ENCODE measurements around the gene ZNF683.
A peak's percentile ranks its signal among the peaks of the same experiment; 100 is the strongest.

ZNF683 gene

GRCh38 chr1:26357121-26357602 is 15.4 kb downstream of the ZNF683 start:
- DNase-seq = no peak

GRCh38 chr1:26356106-26356505 is 16.4 kb downstream of the ZNF683 start:
- no peak for DNase-seq

- no peak for DNase-seq
Observed at GRCh38 chr1:26354972-26355371, 17.6 kb downstream of the ZNF683 start.

DNA sequence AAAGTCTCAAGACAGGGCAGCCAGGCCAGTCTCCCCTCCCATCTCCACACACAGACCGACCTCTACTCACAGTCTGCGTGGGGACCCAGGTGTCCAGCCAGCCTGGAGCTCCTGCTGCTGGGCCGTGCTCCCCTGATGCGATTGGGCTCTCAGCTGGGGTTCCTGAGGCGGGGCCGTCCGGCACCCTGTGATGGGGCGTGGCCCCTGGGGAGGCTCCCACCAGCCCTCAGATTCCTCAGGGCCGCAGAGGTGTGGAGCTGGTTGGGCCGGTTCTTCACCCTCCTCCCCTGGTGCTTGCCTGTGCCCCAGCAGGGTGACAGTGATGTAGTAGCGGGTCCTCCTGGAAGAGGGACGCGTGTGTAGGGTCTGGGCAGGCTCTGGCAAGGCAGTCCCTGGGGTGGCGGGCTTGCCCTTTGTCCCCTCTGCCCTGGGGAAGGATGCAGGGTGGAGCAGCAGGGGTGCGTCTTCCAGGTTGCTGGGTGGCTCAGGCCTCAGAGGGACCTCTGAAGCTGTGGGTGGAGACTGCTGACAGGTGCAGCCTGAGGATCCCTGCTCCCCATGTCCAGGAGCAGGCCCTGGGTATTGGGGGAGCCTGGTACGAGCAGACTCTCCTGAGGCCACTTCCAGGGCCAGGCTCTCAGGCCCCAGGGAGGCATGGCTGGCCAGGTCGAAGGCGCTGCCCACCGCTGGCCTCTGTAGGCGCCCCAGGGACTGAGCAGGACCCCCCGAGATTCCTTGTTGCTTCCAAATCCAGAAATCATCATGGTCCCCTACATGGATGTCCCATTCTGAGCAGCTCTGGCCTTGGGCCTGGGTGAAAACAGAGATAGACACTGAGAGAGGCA is 18.4 kb downstream of the ZNF683 start, which contains the start of gene CRYBG2:
Gene CRYBG2 (minus strand): TSS at position 155 of the 845 bp plus-strand sequence. CDS start 7,473 bp downstream, outside the sequence.
- no peak for DNase-seq

DNA sequence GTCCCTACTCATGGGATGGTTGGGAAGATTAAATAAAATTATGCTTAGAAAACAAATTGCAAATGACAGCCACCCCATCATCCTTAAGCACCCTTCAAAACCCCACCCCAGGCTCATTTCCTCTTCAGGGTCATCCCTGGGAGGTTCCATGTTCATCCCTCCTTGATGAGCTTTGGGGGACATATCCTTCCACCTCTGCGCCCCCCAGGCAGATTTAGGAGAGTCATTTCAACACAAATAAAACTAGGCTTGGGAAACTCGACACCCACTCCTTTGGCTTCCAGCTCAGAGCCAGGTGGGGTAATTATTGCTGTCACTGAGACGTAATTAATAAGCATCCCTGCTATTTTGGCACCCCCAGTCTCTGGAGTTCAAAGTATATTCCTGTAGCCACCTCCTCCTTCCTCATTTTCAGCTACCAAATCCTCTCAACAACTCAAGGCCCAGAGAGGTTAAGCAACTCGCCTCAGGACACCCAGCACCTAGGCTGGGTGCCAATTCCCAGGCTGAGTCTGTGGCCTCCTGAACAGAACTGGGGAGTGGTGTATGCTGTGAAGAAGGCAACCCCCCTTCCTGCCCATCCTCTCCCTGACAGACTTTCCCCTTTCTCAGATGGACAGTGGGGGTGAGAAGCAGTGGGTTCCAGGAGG is 19.2 kb downstream of the ZNF683 start:
- no peak for DNase-seq

DNA sequence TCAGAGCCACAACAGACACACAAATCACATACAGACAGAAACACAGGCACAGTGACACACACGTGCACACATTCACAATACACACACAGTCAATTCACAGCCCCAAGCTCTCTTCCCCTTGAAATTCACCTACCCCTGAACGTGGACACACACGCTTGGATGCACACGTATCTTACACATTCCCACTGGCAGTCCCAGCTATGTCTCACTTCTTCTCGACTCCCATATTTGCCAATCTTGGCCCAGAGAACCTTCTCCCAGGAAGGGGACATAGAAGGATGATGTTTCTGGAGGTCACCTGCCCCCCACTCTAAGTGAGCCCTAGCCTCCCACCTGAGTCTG is 20.2 kb downstream of the ZNF683 start:
- DNase-seq = no peak

DNA sequence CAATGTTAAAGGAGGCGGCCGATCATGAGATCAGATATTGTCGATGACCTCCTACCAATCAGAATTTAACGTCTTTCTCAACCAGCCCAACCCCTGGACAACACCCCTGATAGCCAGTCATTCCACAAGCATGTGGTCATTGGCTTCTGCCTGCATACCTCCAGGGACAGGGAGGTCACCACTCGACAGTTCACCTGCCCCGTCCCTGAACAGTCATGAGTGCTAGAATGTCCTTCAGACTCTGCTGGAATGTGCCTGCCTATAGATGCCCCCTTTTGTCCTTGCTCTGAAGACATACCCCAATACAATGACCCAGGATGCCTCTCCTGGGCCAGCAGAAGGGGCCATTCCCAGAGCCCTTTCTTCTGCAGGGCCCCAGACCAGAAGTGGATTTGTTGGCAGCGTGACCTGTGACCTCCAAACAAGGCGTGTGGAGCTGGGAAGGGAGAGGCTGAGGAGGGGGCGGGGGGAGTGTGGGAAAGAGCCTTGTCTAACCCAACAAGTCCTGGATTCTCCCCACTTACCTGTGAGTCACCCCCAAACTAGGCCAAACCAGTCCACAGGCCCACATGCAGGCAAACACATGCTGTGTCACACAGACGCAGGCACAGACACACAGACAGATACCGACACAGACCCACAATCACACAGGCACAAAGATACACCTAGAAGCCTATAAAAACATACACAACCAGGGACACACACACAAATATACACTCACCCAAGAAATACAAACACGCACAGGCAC is 20.8 kb downstream of the ZNF683 start:
- DNase-seq = no peak

GRCh38 chr1:26350701-26351589 is 21.6 kb downstream of the ZNF683 start:
- no peak for DNase-seq

DNA sequence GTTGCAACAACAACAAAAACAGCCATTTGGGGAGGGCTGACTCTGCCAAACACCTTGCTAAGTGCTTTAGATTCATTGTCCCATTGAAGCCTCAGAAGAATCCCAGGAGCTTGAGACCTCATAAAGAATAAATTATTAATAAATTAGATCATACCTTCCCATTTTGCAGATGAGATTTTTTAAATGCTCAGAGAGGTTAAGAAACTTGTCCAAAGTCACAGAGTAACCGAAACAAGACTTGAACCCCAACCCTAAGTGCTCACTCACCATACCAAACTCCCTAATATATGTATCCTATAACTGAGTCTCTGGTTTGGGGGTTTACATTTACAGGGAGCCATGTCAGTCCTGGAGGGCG is 22.2 kb downstream of the ZNF683 start:
- no peak for DNase-seq

GRCh38 chr1:26349877-26350244 is 22.7 kb downstream of the ZNF683 start:
- DNase-seq = no peak

GRCh38 chr1:26349188-26349876 is 23.2 kb downstream of the ZNF683 start:
- DNase-seq = no peak

DNA sequence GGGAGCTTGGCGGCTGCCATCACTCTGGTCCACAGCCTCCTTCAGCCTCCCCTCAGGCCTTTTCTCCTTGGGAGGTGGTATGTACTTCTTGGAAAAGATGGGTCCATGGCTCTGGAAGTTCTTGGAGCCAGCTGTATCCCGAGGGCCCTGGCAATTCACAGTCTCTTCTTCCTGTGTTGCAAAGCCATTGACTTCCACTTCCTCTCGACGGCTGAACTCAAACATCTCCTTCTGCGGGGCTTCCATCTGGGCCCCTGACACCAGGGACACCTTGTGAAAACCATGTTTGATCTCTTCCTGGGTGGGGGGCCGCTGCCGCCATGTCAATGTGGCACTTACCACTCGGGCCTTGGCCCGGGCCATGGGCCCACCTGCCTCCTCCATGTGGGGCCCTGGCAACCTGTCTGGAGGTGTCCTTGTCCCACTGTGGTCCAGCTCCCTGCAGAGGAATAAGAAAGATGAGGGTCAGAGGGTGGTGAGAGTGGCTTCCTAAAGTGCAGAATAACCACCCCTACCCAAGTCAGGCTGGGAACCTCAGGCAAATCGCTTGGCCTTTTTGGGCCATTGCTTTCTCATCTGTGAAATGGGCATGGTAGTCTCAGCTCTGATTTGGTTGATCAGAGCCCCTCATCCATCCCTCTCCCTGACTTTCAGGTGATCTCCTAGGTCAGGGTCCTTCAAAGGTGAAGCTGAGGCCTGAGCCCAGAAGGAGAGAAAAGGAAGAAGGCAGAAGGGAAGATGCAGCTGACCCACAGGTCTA is 26.1 kb downstream of the ZNF683 start:
- DNase-seq = no peak

- DNase-seq = no peak
Observed at GRCh38 chr1:26345718-26346117, 26.8 kb downstream of the ZNF683 start.

GRCh38 chr1:26344147-26344920 is 28.2 kb downstream of the ZNF683 start:
- DNase-seq = no peak

DNA sequence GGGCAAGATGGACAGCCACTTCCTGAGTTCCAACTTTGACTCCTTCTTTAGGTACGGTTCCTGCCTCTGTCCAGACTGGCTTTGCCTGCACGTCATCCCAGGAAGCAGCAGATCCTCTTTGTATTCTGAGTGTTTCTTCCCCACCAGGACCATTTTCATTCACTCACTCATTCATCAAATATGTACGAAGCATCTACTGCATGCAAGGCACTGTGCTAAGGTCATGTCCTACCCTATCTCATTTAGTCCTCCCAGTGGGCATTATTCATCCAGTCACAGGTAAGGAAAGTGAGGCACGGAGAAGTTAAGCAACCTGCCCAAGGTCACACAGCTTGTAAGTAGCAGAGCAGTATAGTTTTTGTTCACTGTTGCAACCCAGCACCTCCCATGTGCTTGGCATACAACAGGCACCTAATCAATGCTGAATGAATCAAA is 32.5 kb downstream of the ZNF683 start:
- no peak for DNase-seq

- no peak for DNase-seq
Observed at GRCh38 chr1:26338670-26339069, 33.9 kb downstream of the ZNF683 start.

DNA sequence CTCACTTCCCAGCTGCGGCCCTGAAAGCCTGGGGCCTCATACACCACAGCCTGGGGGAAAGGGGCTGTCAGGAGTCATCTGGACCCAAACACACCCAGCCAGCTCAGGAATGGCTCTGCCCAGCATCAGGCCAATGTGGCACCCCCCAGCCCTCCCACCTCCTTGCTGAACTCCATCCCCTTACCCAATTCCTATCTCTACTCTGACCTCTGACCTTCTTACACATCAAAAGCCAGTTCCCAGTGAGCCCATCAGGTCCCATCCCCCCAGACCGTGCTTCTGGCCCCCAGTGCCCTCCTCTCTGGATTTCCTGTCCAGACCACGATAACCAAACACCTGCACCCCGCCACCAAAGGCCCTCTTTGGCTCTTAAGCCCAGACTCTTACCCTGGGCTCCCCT is 34.9 kb downstream of the ZNF683 start:
- no peak for DNase-seq

GRCh38 chr1:26337206-26337535 is 35.4 kb downstream of the ZNF683 start:
- no peak for DNase-seq

DNA sequence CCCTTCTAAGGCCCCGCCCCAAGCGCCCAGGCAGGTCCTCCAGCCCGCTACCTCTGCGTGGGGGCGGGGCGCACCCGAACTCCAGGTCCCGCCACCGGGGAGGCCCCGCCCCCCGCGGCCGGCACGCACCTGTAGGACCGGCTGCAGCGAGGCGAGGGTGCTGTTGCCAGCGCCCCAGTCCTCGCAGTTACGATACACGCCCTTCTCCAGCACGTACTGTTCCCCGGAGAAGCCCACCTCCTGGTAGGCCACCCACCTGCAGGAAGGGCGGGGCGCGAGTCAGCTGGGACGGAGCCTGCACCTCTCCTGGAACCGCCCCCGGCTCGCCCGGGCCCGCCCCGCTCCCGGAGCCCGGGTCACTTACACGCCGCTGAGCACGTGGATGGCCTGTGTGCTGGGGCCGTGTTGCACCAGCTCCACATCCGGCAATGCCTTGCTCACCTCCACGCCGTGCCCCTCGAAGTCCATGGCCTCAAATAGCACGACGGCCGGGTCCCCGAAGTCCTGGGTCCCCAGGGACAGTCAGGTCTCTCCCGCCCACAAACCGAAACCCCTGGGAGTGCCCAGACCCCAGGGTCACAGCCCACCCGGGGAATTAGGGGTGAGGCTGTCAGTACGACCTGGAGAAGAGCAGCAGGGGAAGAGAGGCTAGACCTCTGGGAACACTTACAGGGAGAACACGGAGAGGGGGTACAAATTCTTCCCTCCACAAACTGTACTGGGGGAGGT is 35.9 kb downstream of the ZNF683 start:
- peak; percentile 91 for DNase-seq
